ENCODE data around the gene MTERF2. TPM values are rescaled to one million over a fixed set of nuclear protein-coding genes. Genes with fewer than 3 reads are reported as not detected.

The MTERF2 gene
- total RNA-seq, 2 donors from 2014 or later, result 8.3 to 10.4 TPM

GRCh38 chr12:106957583-106957982, 29.4 kb downstream of the MTERF2 start:
- no peak for DNase-seq (ENCODE audit: low spot score)
- intact Hi-C loops (cut with DNase I), result loop anchor here in 1 of 2 donors (10.0 kb wide), 1 partner anchor 137 kb away; the partner anchor contains the start of gene CRY1

GRCh38 chr12:106956048-106956578, 30.8 kb downstream of the MTERF2 start:
- peak; percentile 90 for DNase-seq (ENCODE audit: low spot score)
- intact Hi-C loops (cut with DNase I), result loop anchor here in 1 of 2 donors (10.0 kb wide), 1 partner anchor 139 kb away; the partner anchor contains the start of gene CRY1

GRCh38 chr12:106955377-106956047, 31.4 kb downstream of the MTERF2 start, which contains the start of gene TMEM263:
Gene TMEM263, plus strand, starts transcription at chr12:106955907. Its CDS starts 11,210 bp downstream, at chr12:106967117.
- DNase-seq (ENCODE audit: low spot score), result peak; percentile 98
- intact Hi-C loops (cut with DNase I), result loop anchor here in 1 of 2 donors (10.0 kb wide), 1 partner anchor 139 kb away; the partner anchor contains the start of gene CRY1

- DNase-seq (ENCODE audit: low spot score), result peak; percentile 83
Measured at GRCh38 chr12:106954462-106955376, 32.2 kb downstream of the MTERF2 start.

GRCh38 chr12:106953352-106954250, 33.3 kb downstream of the MTERF2 start:
- DNase-seq (ENCODE audit: low spot score), result no peak
- intact Hi-C loops (cut with DNase I), result loop anchor here in 1 of 2 donors (10.0 kb wide), 1 partner anchor 141 kb away; the partner anchor contains the start of gene CRY1

More at GRCh38 chr12:106954462-106955376, 32.2 kb downstream of the MTERF2 start:
- intact Hi-C loops (cut with DNase I), result loop anchor here in 1 of 2 donors (10.0 kb wide), 1 partner anchor 140 kb away; the partner anchor contains the start of gene CRY1

GRCh38 chr12:106950591-106950990, 36.4 kb downstream of the MTERF2 start:
- intact Hi-C loops (cut with DNase I), result loop anchor here in 1 of 2 donors (10.0 kb wide), 1 partner anchor 144 kb away; the partner anchor contains the start of gene CRY1
- no peak for DNase-seq (ENCODE audit: low spot score)

GRCh38 chr12:106947461-106947860, 39.5 kb downstream of the MTERF2 start:
- no peak for DNase-seq (ENCODE audit: low spot score)
- intact Hi-C loops (cut with DNase I), result no loop called here

GRCh38 chr12:106945261-106945851, 41.6 kb downstream of the MTERF2 start:
- intact Hi-C loops (cut with DNase I), result no loop called here
- DNase-seq (ENCODE audit: low spot score), result no peak

GRCh38 chr12:106942775-106943174, 44.2 kb downstream of the MTERF2 start:
- intact Hi-C loops (cut with DNase I), result no loop called here
- no peak for DNase-seq (ENCODE audit: low spot score)

- DNase-seq (ENCODE audit: low spot score), result no peak
- intact Hi-C loops (cut with DNase I), result no loop called here
Measured at GRCh38 chr12:106941481-106942156, 45.3 kb downstream of the MTERF2 start.

- DNase-seq (ENCODE audit: low spot score), result no peak
- intact Hi-C loops (cut with DNase I), result no loop called here
Measured at GRCh38 chr12:106934277-106934676, 52.7 kb downstream of the MTERF2 start.

Other genes starting within 250 kb of the MTERF2 start
- gene RIC8B, start 212.5 kb downstream of the MTERF2 start, total RNA-seq, result 10 to 100 TPM; 20.2 to 23.8 TPM
- 10 to 100 TPM; 57.0 to 57.4 TPM for gene TMEM263, start 31.2 kb downstream of the MTERF2 start, total RNA-seq
- gene CRY1, start 106.4 kb upstream of the MTERF2 start, total RNA-seq, result 10 to 100 TPM; 17.4 to 31.0 TPM